ENCODE measurements around the gene AMACR. TPM values are rescaled to one million over a fixed set of nuclear protein-coding genes. Genes with fewer than 3 reads are reported as not detected.
A peak's percentile ranks its signal among the peaks of the same experiment; 100 is the strongest.

Gene AMACR
- total RNA-seq = 13.7 TPM

GRCh38 chr5:34007621-34008600 is at the start of gene AMACR:
AMACR (minus strand) TSS chr5:34008050; CDS start chr5:34008019, 31 bp downstream.
- DNase-seq (ENCODE audit: low read depth in 2 of 3, low spot score in 2 of 3) = peak; percentile 88 to 91 (median 89)

DNA sequence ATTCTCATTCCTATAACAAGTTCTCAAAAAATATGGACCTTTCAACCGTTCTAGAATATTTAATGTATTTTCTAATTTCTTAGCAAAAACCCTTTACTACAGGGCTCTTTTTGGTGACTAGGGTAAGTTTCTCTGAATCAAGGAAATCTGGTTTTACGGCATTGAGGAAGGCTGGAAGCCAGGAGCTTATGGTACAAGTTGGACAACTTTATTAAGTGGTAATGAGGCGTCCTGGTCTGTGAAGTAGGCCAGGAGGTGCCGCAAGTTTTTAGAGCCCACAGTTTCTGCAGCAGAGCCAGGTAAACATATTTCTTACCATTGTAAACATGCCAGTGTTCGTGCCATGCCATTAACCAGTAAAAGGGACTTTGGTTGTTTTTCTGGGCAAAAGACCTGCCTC is 49.7 kb upstream of the AMACR start:
- DNase-seq (ENCODE audit: low read depth in 2 of 3, low spot score in 2 of 3) = no peak

DNA sequence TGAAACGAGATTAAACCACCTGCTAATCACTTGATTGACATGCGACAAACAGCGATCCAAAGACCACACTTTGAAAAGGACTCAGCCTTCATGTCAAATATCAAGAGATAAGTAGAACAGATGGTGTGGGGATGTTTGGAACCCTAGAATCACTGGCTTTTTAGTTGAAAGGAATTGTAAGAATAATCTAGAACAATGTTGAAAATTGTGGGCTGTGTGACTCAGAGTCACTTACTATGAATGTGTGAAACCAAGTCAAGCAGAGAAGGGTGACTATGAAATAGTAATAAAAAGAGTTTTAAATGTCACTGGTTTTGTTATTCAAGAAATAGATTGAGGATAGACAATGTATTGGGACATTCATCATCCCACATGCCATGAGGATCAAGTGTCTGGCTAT is 49.3 kb upstream of the AMACR start:
- DNase-seq (ENCODE audit: low read depth in 2 of 3, low spot score in 2 of 3) = no peak

GRCh38 chr5:34055667-34056066 is 47.8 kb upstream of the AMACR start:
- DNase-seq (ENCODE audit: low read depth in 2 of 3, low spot score in 2 of 3) = no peak

DNA sequence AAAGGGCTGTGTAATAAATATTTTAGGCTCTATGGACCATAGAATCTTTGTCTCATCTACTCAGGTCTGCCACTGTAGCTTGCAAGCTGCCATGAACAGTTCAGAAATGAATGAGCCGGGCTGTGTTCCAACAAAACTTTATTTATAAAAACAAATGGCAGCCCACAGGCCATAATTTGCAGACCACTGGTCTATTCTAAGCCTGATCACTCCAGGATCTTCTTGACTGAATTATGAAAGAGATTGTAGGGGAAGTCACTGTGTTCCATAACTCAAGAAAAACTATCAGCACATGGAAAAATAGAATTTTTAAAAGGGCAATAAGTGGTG is 46.5 kb upstream of the AMACR start:
- no peak for DNase-seq (ENCODE audit: low read depth in 2 of 3, low spot score in 2 of 3)

GRCh38 chr5:34053571-34054399 is 45.9 kb upstream of the AMACR start:
- DNase-seq (ENCODE audit: low read depth in 2 of 3, low spot score in 2 of 3) = no peak

GRCh38 chr5:34053133-34053532 is 45.3 kb upstream of the AMACR start:
- DNase-seq (ENCODE audit: low read depth in 2 of 3, low spot score in 2 of 3) = no peak

DNA sequence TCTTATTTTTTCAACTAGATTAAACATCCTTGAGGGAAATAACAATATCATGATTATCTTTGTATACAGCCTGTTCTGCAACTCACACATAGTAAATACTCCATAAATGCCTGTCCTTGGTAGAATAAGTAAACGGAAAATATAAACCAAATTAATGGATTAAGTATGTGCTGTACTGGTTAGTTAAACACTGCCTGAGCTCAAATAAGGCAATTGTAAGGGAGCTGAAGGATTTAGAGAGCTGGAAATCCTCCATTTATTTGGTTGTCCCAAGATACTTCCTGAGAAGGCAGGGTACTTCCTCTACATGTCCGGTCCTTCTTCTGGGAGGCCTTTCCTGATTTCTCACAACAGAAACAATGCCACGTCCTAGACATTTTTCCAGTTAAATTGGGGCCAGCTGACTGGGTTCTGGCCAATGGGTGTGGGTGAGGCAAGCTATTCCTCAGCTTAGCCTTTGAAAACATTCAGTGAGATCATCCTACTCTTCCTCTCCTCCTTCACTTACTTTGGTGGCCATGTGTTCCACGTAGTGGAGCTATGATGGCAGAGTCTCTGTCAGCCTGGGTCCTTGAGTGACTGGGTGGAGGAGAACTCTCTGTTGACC is 43.6 kb upstream of the AMACR start:
- DNase-seq (ENCODE audit: low read depth in 2 of 3, low spot score in 2 of 3) = no peak

GRCh38 chr5:34047774-34048572 is 40.1 kb upstream of the AMACR start:
- DNase-seq (ENCODE audit: low read depth in 2 of 3, low spot score in 2 of 3) = no peak

DNA sequence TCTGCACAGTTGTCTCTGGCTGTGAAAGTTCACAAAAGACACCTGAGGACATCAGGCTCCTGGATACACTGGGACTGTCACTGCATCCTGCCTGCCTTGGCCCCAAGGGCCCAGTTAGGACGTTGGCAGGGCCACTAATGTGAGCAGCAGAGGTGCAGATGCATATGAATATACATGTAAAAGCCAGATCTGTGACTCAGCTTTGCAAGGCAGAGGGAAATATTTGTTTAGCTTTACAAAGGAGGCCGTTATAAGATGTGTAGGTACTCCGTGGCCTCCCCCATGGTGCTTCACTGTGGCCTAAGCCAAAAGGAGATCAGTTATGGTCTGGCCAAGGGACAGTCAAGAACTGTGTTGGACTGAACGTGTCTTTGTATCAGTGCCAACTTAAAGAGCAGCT is 39.3 kb upstream of the AMACR start:
- no peak for DNase-seq (ENCODE audit: low read depth in 2 of 3, low spot score in 2 of 3)

GRCh38 chr5:34045996-34046395 is 38.1 kb upstream of the AMACR start:
- no peak for DNase-seq (ENCODE audit: low read depth in 2 of 3, low spot score in 2 of 3)

- no peak for DNase-seq (ENCODE audit: low read depth in 2 of 3, low spot score in 2 of 3)
These were observed 37.2 kb upstream of the AMACR start for GRCh38 chr5:34045023-34045422.

DNA sequence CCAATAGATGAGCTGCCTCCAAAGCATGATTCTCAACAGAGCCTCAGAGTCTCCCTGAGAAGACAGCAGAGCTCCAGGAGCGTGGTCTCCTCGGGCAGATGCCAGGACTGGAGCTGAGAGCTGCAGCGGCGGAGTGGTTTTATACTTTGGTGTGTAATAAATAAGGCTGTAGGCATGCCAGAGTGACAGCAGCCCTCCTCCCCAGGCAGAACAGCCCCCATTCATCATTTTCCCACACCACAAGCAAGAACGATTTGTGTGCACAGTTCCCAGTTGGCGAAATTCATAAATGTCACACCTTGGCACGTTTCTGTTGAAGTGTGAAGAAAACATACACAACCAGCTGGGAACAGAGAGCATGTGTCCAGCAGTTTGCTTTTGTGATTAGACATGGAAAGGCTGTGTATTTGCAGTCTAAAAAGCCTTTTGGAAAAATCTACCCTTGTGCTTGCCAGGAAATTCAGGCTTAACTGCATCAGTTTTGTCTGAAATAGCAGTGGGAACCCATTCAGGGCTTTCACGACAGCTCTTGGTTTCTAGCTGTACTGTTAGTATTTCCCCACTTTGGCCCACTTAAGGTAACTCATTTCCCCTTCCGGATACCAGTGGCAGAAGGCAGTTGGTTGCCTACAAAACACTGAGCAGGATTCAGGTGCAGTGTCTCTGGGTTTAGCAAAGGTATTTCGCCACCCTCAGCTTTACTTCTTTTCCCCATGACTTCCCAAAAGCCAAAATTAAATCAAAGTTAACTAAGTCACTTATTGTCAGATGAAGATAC is 35.4 kb upstream of the AMACR start, which contains the start of gene C1QTNF3:
Gene C1QTNF3 (minus strand): TSS at position 115 of the 778 bp plus-strand sequence. CDS start 88 bp downstream, at position 27.
- peak in 1 of 3 donors; percentile 3 for DNase-seq (ENCODE audit: low read depth in 2 of 3, low spot score in 2 of 3)

- no peak for DNase-seq (ENCODE audit: low read depth in 2 of 3, low spot score in 2 of 3)
These were observed 34.5 kb upstream of the AMACR start for GRCh38 chr5:34042321-34042720.

DNA sequence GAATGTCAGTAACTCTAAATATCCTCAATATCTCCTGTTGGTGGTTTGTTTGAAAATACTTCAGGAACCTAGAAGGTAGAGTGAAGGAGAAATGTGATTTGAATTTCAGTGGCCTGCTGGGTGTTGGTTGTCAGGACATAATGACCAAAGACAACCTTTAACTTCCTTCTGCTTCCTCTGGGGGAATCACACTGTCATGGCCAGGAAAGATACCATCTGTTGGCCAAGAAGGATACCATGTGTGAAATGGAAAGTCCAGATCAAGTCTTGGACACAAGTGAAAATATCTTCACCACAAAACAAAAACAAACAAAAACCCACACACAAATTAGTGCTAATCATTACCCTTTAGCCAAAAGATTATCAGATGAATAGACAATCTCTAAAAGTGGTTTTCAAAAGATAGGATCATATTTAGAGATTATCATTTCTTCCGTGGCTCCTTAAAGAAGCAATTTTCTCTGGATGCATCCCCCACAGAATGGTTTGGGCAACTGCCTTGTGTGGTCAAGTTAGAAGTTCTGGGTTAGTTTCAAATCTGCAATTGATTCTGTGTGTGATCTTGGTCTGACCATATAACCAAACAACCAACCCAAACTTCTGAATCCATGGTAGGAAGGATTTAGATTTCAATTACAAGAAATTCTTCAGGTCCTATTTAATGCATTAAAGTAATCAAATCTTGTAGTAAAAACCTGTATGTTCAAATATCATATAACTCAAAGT is 33.6 kb upstream of the AMACR start:
- no peak for DNase-seq (ENCODE audit: low read depth in 2 of 3, low spot score in 2 of 3)

DNA sequence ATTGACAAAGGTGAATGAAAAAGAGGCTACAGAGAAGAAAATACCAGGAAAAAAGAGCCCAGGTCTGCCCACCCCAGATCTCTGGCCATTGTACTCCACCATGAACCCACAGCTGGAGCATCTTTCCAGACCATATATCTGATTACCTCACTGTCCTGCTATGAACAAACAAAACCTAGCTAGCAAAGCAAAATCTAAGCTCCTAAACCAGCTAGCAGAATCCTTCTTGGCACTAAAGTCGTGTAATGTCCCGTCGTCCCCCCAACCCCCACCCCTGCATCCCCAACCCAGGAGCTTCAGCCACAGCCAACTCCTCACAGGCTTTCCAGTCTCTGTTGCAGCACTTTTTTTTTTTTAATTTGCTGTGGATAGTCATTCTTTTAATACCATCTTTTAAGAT is 32.6 kb upstream of the AMACR start:
- DNase-seq (ENCODE audit: low read depth in 2 of 3, low spot score in 2 of 3) = no peak

GRCh38 chr5:34039398-34040157 is 31.7 kb upstream of the AMACR start:
- DNase-seq (ENCODE audit: low read depth in 2 of 3, low spot score in 2 of 3) = no peak

- no peak for DNase-seq (ENCODE audit: low read depth in 2 of 3, low spot score in 2 of 3)
These were observed 31.0 kb upstream of the AMACR start for GRCh38 chr5:34038838-34039237.
